Ishikawa (cell line): Measurements from ENCODE around the gene DYNLL2.

ENCODE experiments used
- TF ChIP-seq, protein P1 (sequence below): IDR thresholded peaks from 2 replicates; pipeline ENCODE4 v1.6.1; 2012; ENCODE audit warnings: low read depth, mild to moderate bottlenecking
- TF ChIP-seq, protein P2 (sequence below): IDR thresholded peaks from 2 replicates; pipeline ENCODE4 v1.6.1; 2012

DNA sequence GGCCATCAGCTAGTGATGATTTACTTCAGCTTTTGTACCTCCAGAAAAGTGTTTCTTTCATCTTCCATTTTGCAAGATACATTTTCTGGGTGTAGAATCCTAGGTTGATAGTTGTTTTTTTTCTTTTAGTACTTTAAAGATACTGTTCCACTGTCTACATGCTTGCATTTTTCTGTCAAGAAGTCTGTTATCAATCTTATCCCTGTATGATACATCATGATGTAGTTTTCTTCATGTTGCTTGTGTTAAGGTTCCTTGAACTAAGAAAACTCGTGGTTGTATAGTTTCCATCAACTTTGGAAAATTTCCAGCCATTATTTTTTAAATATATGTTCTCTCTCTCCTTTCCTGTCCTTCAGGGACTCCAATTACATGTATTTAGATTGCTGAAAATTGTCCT lies 24.1 kb downstream of the DYNLL2 start:
- TF ChIP-seq, protein P1, sequence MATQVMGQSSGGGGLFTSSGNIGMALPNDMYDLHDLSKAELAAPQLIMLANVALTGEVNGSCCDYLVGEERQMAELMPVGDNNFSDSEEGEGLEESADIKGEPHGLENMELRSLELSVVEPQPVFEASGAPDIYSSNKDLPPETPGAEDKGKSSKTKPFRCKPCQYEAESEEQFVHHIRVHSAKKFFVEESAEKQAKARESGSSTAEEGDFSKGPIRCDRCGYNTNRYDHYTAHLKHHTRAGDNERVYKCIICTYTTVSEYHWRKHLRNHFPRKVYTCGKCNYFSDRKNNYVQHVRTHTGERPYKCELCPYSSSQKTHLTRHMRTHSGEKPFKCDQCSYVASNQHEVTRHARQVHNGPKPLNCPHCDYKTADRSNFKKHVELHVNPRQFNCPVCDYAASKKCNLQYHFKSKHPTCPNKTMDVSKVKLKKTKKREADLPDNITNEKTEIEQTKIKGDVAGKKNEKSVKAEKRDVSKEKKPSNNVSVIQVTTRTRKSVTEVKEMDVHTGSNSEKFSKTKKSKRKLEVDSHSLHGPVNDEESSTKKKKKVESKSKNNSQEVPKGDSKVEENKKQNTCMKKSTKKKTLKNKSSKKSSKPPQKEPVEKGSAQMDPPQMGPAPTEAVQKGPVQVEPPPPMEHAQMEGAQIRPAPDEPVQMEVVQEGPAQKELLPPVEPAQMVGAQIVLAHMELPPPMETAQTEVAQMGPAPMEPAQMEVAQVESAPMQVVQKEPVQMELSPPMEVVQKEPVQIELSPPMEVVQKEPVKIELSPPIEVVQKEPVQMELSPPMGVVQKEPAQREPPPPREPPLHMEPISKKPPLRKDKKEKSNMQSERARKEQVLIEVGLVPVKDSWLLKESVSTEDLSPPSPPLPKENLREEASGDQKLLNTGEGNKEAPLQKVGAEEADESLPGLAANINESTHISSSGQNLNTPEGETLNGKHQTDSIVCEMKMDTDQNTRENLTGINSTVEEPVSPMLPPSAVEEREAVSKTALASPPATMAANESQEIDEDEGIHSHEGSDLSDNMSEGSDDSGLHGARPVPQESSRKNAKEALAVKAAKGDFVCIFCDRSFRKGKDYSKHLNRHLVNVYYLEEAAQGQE: no peak
- TF ChIP-seq, protein P2, sequence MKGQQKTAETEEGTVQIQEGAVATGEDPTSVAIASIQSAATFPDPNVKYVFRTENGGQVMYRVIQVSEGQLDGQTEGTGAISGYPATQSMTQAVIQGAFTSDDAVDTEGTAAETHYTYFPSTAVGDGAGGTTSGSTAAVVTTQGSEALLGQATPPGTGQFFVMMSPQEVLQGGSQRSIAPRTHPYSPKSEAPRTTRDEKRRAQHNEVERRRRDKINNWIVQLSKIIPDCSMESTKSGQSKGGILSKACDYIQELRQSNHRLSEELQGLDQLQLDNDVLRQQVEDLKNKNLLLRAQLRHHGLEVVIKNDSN: no peak
